ENCODE results near the gene TP53BP2.

DNA sequence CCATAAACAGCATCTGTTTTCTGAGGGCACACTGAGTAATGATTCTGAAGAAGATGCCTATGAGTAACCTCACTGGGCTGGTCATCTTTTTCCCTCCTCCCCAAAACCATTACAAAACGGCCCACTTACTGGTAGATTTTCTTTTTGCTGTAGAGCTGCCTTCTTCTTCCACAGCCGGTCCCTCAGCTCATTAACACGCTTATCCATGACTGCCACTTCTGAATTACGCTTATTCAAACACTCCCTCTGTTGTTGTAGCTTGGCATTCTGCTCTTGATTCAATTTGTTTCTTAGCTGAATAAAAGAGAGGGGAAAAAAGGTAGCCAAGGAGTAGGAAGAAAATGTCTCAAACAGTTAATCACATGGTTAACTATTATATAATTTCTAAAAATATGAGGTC, 43.1 kb downstream of the TP53BP2 start:
- TF ChIP-seq, protein P1, sequence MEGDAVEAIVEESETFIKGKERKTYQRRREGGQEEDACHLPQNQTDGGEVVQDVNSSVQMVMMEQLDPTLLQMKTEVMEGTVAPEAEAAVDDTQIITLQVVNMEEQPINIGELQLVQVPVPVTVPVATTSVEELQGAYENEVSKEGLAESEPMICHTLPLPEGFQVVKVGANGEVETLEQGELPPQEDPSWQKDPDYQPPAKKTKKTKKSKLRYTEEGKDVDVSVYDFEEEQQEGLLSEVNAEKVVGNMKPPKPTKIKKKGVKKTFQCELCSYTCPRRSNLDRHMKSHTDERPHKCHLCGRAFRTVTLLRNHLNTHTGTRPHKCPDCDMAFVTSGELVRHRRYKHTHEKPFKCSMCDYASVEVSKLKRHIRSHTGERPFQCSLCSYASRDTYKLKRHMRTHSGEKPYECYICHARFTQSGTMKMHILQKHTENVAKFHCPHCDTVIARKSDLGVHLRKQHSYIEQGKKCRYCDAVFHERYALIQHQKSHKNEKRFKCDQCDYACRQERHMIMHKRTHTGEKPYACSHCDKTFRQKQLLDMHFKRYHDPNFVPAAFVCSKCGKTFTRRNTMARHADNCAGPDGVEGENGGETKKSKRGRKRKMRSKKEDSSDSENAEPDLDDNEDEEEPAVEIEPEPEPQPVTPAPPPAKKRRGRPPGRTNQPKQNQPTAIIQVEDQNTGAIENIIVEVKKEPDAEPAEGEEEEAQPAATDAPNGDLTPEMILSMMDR (IDR thresholded peaks at IDR 0.05), result no peak
- TF ChIP-seq POLR2A (IDR thresholded peaks at IDR 0.05), result no peak
